ENCODE measurements around the gene LRRC56.

DNA sequence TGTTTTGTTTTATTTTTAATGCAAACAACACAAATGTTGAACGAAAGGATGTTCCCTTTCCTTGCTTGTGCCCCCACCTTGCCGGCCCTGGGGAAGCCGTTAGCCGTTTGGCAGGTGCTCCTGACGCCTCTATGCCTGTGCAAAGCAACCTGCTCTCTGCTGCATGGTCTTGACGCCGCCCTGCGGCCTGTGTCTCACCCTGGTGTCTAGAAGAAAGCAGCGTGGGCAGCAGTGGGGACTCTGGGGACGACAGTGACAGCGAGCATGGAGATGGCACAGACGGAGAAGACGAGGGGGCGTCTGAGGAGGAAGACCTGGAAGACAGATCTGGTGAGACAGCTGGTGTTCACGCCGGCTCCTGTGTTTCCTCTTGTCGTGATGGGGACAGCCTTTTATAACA, 44.4 kb downstream of the LRRC56 start:
- TF ChIP-seq, protein P1, sequence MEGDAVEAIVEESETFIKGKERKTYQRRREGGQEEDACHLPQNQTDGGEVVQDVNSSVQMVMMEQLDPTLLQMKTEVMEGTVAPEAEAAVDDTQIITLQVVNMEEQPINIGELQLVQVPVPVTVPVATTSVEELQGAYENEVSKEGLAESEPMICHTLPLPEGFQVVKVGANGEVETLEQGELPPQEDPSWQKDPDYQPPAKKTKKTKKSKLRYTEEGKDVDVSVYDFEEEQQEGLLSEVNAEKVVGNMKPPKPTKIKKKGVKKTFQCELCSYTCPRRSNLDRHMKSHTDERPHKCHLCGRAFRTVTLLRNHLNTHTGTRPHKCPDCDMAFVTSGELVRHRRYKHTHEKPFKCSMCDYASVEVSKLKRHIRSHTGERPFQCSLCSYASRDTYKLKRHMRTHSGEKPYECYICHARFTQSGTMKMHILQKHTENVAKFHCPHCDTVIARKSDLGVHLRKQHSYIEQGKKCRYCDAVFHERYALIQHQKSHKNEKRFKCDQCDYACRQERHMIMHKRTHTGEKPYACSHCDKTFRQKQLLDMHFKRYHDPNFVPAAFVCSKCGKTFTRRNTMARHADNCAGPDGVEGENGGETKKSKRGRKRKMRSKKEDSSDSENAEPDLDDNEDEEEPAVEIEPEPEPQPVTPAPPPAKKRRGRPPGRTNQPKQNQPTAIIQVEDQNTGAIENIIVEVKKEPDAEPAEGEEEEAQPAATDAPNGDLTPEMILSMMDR (conservative IDR thresholded peaks at IDR 0.05; ENCODE audit: low read depth, low read length), result no peak
- no peak for TF ChIP-seq EZH2 (IDR thresholded peaks at IDR 0.05; ENCODE audit: borderline replicate concordance, low read depth, low read length, poor library complexity, severe bottlenecking)

All from A673 (cell line).